Endothelial cell of umbilical vein (primary cell): ENCODE data around the gene OPTN. TPM values are rescaled to one million over a fixed set of nuclear protein-coding genes. Genes with fewer than 3 reads are reported as not detected.

Source experiments
- BruUV-seq: library from RNA; stranded (reverse); fragments of 400-500 nt; replicated peaks from 2 replicates; lab custom pipeline; 2021; lab: Mats Ljungman, UMichigan
- CTCF ChIA-PET: fragments of 300-600, 350-600 bp; sonication (Branson Sonifier 250); formaldehyde crosslinking; loops from one replicate; lab custom pipeline; 2021; ENCODE audit warnings: antibody characterized with exemption, inconsistent platforms; lab: Charles Lee
- POLR2A ChIA-PET: fragments of 300-600, 350-600 bp; sonication (Branson Sonifier 250); formaldehyde crosslinking; loops from one replicate; lab custom pipeline; 2021; ENCODE audit warnings: antibody characterized with exemption, inconsistent platforms; lab: Charles Lee
- DNase-seq: peaks from one replicate; pipeline ENCODE4 v3.0.0-alpha.2; 2011; ENCODE audit warnings: low read depth, low spot score
- FAIRE-seq: peaks from 2 replicates; lab custom pipeline; 2011; peaks lifted over from hg19 to GRCh38; lab: Jason Lieb, UNC
- H2AFZ ChIP-seq: 2 replicates; pipeline ENCODE4 v1.6.0; 2012; ENCODE audit warnings: low read depth, low read length, control low read depth, inconsistent platforms
- H3K27ac ChIP-seq: 2 replicates; pipeline ENCODE4 v1.5.1; 2011; ENCODE audit warnings: low read depth, mild to moderate bottlenecking, control low read depth, low read length, moderate library complexity; ENCODE audit not compliant: insufficient read depth
- H3K27me3 ChIP-seq, 2 experiments: 2 replicates each; pipeline versions ENCODE4 v1.6.0 to v1.6.1; 2011; ENCODE audit warnings: low read length in 2 of 2, mixed read lengths in 1 of 2; ENCODE audit not compliant: control insufficient read depth in 2 of 2, insufficient read depth in 2 of 2
- H3K36me3 ChIP-seq, 2 experiments: 2 replicates in 1 of 2; 3 replicates in 1 of 2; pipeline ENCODE4 v1.5.1; 2011; ENCODE audit warnings: low read length in 2 of 2, mild to moderate bottlenecking in 1 of 2, moderate library complexity in 1 of 2; ENCODE audit not compliant: control insufficient read depth in 2 of 2, insufficient read depth in 2 of 2; ENCODE audit errors: extremely low read depth in 1 of 2
- H3K4me1 ChIP-seq: 3 replicates; pipeline ENCODE4 v1.5.1; 2011; ENCODE audit warnings: mild to moderate bottlenecking, low read length; ENCODE audit not compliant: control insufficient read depth, insufficient read depth; ENCODE audit errors: extremely low read depth
- H3K4me2 ChIP-seq: 2 replicates; pipeline ENCODE4 v1.6.1; 2011; ENCODE audit warnings: low read length, control low read depth, mixed read lengths; ENCODE audit not compliant: insufficient read depth
- H3K4me3 ChIP-seq, 3 experiments: fragments of 200-600 bp in 1 of 3; sonication (generic), shearing (Covaris generic) in 1 of 3; replicated peaks in 1 of 3; 2 replicates each; pipeline ENCODE4 v1.5.1; 2011 to 2016; ENCODE audit warnings: control low read depth in 3 of 3, low read length in 3 of 3, mild to moderate bottlenecking in 2 of 3, inconsistent platforms in 1 of 3, low read depth in 1 of 3, moderate library complexity in 1 of 3; ENCODE audit not compliant: insufficient read depth in 1 of 3
- H3K79me2 ChIP-seq: 2 replicates; pipeline ENCODE4 v1.6.0; 2012; ENCODE audit warnings: low read length, inconsistent platforms; ENCODE audit not compliant: control insufficient read depth, insufficient read depth
- H3K9ac ChIP-seq: replicated peaks from 2 replicates; pipeline ENCODE3; 2011; ENCODE audit warnings: low read length, control low read depth; ENCODE audit not compliant: insufficient read depth; ENCODE audit errors: extremely low read depth
- H3K9me1 ChIP-seq: replicated peaks from 3 replicates; pipeline ENCODE4 v1.6.0; 2011; ENCODE audit warnings: mild to moderate bottlenecking, low read length; ENCODE audit not compliant: control insufficient read depth, insufficient read depth; ENCODE audit errors: extremely low read depth
- H3K9me3 ChIP-seq: replicated peaks from 2 replicates; pipeline ENCODE4 v1.5.1; 2012; ENCODE audit warnings: low read length, inconsistent platforms; ENCODE audit not compliant: control insufficient read depth, insufficient read depth
- H4K20me1 ChIP-seq: replicated peaks from 2 replicates; pipeline ENCODE3; 2011; ENCODE audit warnings: mild to moderate bottlenecking, low read length; ENCODE audit not compliant: control insufficient read depth, insufficient read depth; ENCODE audit errors: extremely low read depth
- CTCF ChIP-seq, 2 donors: IDR thresholded peaks; 1 replicate in 1 of 2; 2 replicates in 1 of 2; pipeline ENCODE4 v1.5.1; 2011; ENCODE audit warnings: low read length in 2 of 2, mild to moderate bottlenecking in 2 of 2, moderate library complexity in 2 of 2, control low read depth in 1 of 2, inconsistent platforms in 1 of 2, low read depth in 1 of 2; ENCODE audit not compliant: insufficient read depth in 1 of 2; ENCODE audit errors: extremely low read depth in 1 of 2
- EZH2 ChIP-seq: IDR thresholded peaks from 2 replicates; pipeline ENCODE4 v1.6.1; 2012; ENCODE audit warnings: borderline replicate concordance, low read depth, mild to moderate bottlenecking, moderate library complexity, low read length, inconsistent platforms; ENCODE audit not compliant: severe bottlenecking
- FOS ChIP-seq: IDR thresholded peaks from 2 replicates; pipeline ENCODE4 v1.6.1; 2011; ENCODE audit warnings: mild to moderate bottlenecking, low read length, moderate library complexity, borderline replicate concordance; ENCODE audit not compliant: insufficient read depth
- GATA2 ChIP-seq: IDR thresholded peaks from 2 replicates; pipeline ENCODE4 v1.7.0; 2011; ENCODE audit warnings: low read depth, mild to moderate bottlenecking, moderate library complexity, mixed read lengths, low read length; ENCODE audit not compliant: insufficient read length, insufficient read depth
- JUN ChIP-seq: IDR thresholded peaks from 2 replicates; pipeline ENCODE4 v1.6.1; 2011; ENCODE audit warnings: borderline replicate concordance, low read depth; ENCODE audit not compliant: insufficient read length, insufficient read depth
- MAX ChIP-seq: IDR thresholded peaks from 2 replicates; pipeline ENCODE4 v1.6.1; 2011; ENCODE audit not compliant: insufficient read depth, insufficient read length
- MYC ChIP-seq: IDR thresholded peaks from one replicate; pipeline ENCODE4 v1.6.1; 2011; ENCODE audit warnings: mild to moderate bottlenecking, low read depth, low read length
- POLR2A ChIP-seq: IDR thresholded peaks from 2 replicates; pipeline ENCODE4 v1.6.1; 2012; ENCODE audit warnings: low read depth, mild to moderate bottlenecking, control low read depth, low read length
- POLR2AphosphoS5 ChIP-seq: IDR thresholded peaks from 2 replicates; pipeline ENCODE4 v1.6.1; 2012; ENCODE audit warnings: low read depth, mild to moderate bottlenecking, control low read depth, low read length, moderate library complexity; ENCODE audit not compliant: insufficient read depth
- dilution Hi-C: fragments of 300-500 bp; cut with MboI; formaldehyde crosslinking; loops from one replicate; pipeline ENCODE4 v1.15.0; 2019; ENCODE audit warnings: low sequenced_read_pairs; ENCODE audit not compliant: extremely low pct_ligation_motif_present
- intact Hi-C: fragments of 100-400 bp; cut with micrococcal nuclease; formaldehyde crosslinking; loops from one replicate; pipeline ENCODE4 v1.10.0; 2022
- polyA plus RNA-seq, 4 experiments: library from polyadenylated mRNA; depleted of rRNA in 3 of 4; stranded (reverse) in 3 of 4; unstranded in 1 of 4; fragments of >200 nt; gene quantifications; 2 replicates each; pipeline versions ENCODE4 v1.2.1 to v1.2.3, GENCODE V29; 2011 to 2012; ENCODE audit warnings: missing spikeins in 1 of 4
- total RNA-seq: library from RNA; stranded (reverse); gene quantifications from 2 replicates; pipeline ENCODE4 v1.2.3, GENCODE V29; 2021

OPTN gene
- total and polyA plus RNA-seq, 2 donors (not counting 3 experiments of a cell fraction or from before 2014, with no cell fraction given), result 22.7 to 94.2 TPM

- Histone ChIP-seq H3K4me2 (no peak overlapping the region), H3K27me3 (no peaks in the 10 kb centered on the region), H3K79me2 (no peaks in the 10 kb centered on the region), H3K9me1 (no peaks in the 10 kb centered on the region), H3K4me1 (no peaks in the 10 kb centered on the region), H2AFZ (no peak overlapping the region), H3K9me3 (no peaks in the 10 kb centered on the region), H3K4me3 (no peak overlapping the region), H3K36me3 (peaks cover 4 to 14% of the 10 kb centered on the region in 2 experiments), H3K9ac (no peak overlapping the region), H4K20me1 (no peaks in the 10 kb centered on the region), H3K27ac (no peak overlapping the region)
- TF ChIP-seq EZH2 (no peak), GATA2 (no peak), POLR2A (no peak), FOS (no peak), MYC (no peak), CTCF (IDR thresholded peaks at IDR 0.05; ENCODE audit: extremely low read depth in 1 of 2, insufficient read depth in 1 of 2, low read depth in 1 of 2, low read length in 2 of 2) (no peak), MAX (no peak), POLR2AphosphoS5 (no peak), JUN (no peak)
- POLR2A ChIA-PET, result interaction anchor here (0.6 kb wide), 1 partner anchor 9 kb away, joined by 6 read pairs; no protein-coding TSS in a partner anchor
- CTCF ChIA-PET, result interaction anchor here (0.9 kb wide), 1 partner anchor 17 kb away, joined by 4 read pairs; the partner anchor contains the start of gene MCM10
- FAIRE-seq (no peak), DNase-seq (no peak)
- intact Hi-C loops (no loop called here), dilution Hi-C loops (no loop called here)
- no TSS peak for BruUV-seq
Measured at GRCh38 chr10:13143766-13144165, 43.8 kb downstream of the OPTN start.
